ENCODE data around the gene RASL10B.

DNA sequence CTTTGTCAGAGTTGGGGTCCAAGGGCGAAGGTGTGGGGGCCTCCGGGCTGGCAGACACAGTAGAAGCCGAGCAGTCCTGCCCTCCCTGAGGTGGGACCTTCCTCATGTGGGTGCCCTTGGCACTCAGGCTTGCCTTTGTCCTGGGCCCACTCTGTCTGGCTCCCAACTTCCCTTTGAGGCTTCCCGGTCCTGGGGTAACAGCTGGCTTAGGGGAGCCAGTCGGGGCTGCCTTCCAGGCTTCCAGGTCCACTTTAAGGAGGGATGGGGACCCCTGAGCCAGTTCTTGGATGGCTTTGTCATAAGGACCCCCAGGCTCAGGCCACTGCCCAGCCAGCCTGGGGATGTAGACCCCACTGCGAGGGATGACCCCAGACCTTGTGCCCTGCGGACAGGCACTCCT is 13.8 kb downstream of the RASL10B start:
- TF ChIP-seq, protein P1, sequence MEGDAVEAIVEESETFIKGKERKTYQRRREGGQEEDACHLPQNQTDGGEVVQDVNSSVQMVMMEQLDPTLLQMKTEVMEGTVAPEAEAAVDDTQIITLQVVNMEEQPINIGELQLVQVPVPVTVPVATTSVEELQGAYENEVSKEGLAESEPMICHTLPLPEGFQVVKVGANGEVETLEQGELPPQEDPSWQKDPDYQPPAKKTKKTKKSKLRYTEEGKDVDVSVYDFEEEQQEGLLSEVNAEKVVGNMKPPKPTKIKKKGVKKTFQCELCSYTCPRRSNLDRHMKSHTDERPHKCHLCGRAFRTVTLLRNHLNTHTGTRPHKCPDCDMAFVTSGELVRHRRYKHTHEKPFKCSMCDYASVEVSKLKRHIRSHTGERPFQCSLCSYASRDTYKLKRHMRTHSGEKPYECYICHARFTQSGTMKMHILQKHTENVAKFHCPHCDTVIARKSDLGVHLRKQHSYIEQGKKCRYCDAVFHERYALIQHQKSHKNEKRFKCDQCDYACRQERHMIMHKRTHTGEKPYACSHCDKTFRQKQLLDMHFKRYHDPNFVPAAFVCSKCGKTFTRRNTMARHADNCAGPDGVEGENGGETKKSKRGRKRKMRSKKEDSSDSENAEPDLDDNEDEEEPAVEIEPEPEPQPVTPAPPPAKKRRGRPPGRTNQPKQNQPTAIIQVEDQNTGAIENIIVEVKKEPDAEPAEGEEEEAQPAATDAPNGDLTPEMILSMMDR (IDR thresholded peaks at IDR 0.05 in 4 of 5, conservative IDR thresholded peaks at IDR 0.05 in 1 of 5) = no peak
- no peak for TF ChIP-seq POLR2A (IDR thresholded peaks at IDR 0.05)

Data from gastrocnemius medialis (tissue), 4 donors.